ENCODE results near the gene BRINP1.
A peak's percentile ranks its signal among the peaks of the same experiment; 100 is the strongest.

BRINP1 gene

DNA sequence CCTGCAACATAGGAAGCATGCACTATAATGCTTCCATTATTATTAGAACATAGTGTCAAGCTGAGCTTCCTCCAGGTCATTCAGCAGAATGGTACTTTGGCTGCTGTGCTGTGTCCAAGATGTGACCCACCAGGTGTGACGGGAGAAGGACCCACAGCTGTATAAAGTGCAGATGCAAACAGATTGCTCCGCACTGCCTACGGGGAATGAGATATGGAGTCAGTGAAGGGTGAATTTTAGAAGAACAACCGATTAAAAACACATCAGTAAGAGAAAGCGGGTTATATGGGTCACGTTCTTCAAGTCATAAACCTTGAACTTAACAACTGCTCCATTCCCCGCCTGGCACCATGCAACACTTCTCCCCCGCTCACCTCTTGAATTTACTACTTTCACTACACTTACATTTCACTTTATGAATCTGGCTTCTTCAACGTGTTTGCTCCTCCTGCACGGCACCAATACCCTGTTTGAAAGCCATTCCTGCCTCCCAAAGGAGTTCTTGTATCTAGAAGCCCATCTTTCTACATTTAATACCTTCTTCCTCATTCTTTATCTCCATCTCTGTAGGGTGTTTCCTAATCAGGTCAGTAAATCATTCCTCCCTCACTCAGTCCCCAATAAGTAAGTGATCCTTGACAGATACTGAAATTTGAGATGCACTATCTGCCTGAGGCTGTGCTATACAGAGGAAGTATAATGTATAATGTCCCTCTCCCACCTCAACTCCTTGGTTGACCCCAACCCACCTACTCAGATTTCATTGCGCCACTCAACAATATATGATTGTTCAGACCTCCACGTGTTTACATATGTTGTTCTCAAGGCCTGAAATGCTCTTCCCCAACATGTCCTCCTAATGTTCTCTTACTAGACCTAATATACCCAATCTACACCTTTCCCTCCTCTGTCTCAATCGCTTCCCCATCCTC lies 25.9 kb downstream of the BRINP1 start:
- DNase-seq (ENCODE audit: low read depth, low spot score): no peak

DNA sequence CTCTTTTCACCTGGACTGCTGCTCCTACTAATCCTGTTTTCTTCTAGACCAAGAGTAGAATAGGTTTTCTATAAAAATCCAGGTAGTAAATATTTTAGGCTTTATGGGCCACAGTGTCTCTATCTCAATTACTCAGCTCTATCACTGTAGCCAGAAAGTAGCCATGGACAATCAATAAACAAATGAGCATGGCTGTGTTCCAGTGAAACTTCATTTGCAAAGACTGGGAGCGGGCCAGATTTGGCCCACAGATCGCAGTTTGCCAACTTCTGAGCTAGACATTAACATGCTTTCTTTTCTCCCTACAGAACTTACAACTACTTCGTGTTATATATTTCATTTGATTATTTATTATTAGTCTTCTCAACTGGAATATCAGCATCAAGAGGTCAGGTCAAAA lies 30.2 kb downstream of the BRINP1 start:
- DNase-seq (ENCODE audit: low read depth, low spot score): no peak

DNA sequence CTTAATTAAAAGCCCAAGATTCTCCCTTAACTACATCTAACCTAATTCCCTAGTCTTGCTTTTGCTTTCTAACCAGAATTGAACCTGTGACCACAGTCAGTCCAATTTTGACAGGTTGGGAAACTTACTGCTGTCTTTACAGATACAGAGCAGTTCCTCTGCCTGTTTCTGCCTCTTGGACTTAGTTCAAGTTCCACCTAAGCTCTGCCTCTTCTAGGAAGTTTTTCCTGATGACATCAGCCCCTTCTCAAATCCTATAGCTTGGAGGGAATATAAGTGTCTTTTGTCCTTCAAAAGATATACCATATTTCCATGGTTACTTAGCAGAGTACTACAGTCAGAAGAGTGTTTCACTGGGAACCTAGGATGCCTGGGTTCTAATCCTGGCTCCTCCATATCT lies 31.7 kb downstream of the BRINP1 start:
- DNase-seq (ENCODE audit: low read depth, low spot score): no peak

DNA sequence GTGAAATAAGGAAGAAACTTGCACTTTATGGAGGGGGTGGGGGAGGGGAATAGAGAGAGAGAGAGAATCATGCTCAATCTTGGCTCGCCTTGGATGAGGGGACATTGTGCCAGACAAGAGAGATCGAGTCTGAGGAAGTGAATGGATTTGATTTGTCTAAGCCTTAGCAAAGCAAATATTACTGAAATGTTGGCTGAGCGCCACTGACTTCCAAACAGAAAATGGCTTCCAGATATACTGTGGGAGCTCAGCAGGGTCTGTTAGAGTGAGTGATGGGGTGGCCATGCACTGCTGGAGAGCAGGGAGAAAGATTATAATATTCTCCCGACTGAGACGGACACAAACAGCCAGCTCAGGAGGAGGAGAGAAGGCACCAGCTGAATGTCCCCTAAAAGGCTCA lies 34.5 kb downstream of the BRINP1 start:
- DNase-seq (ENCODE audit: low read depth, low spot score): no peak

DNA sequence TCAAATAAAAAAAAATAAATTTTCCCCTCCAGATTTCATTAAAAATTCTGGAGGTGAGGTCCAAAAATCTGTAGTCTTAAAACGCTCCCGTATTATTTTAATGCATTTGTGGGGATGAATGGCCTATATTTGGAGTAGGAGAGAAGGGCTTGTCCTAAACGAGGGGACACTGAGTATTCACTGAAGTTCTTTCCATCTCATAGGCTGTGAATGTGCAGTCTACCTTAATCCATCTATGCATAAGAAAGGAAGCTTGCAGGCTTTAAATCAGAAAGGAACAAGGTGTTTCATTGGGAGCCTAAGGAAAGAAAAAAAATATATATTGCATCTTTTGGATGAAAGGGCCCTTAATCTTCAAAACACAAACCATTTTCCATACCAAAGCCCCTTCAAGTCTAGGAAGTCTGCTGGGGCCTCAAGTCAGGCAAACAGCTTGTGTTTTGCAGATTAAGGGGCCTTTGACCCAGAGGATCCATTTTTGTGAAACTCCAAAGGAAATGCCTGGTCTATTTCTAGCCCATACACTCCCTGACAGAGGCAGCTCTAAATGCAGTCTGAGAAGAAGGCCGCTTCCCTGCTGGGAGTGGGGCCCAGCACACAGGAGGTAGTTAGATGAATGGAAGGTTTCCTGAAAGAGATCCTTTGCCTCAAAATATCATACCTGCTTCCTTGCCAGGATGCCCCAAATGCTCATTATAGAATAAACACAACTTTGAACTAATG lies 35.6 kb downstream of the BRINP1 start:
- peak; percentile 22 for DNase-seq (ENCODE audit: low read depth, low spot score)

DNA sequence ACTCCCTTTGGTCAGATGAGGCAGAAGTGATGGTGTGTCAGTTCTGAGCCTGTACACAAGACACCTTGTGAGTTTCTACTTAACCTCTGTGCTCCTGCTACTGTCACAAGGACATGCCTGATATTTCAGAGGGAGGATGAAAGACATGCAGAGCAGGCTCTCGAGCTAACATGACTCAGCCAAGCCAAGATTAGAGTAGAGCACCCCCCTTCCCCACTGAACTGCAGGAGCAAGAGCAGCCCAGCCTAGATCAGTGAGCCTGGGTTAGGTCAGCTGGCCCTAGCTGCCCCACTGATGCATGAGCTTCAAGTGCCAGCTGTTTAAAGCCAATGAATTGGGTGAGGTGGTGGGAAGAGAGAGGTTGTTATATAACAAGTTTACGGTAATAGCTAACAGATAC lies 36.7 kb downstream of the BRINP1 start:
- peak; percentile 39 for DNase-seq (ENCODE audit: low read depth, low spot score)

DNA sequence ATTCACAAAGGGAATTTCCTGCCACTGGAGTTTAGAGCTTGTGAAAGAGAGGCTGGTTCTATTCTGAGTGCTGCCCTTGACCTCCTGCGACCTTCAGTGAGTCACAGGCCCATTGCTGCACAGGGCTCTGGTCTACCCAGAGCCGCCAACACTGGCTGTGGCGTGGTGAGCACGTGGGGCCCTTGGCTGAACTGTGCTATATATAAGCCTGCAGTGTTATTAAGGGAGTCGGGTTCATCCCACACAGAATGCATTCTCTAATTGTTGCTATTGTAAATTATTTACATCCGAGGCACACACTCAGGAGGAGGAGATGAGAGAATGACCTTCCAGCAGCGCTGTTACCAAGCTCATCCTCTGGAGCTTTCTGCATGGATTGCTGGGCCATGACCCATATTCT lies 47.1 kb downstream of the BRINP1 start:
- no peak for DNase-seq (ENCODE audit: low read depth, low spot score)

DNA sequence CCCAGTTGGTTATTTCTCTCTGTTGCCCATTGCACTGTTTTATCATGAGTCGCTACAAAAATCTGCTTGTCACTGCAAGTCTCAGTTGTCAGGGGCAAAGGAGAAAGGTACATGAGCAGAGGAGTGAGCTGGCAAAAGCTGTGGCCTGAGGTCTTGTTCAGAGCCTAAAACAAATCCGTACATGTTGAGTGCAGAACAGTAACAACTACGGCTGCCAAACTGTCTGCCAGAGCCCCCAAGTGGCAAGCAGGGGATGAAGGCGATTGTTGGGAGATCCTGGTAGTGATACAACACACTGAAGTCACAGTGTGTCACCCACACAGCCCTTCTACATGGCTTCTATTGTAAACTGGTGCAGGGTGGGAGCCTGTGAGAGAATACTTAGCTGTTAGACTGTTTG lies 50.9 kb downstream of the BRINP1 start:
- DNase-seq (ENCODE audit: low read depth, low spot score): peak; percentile 21

DNA sequence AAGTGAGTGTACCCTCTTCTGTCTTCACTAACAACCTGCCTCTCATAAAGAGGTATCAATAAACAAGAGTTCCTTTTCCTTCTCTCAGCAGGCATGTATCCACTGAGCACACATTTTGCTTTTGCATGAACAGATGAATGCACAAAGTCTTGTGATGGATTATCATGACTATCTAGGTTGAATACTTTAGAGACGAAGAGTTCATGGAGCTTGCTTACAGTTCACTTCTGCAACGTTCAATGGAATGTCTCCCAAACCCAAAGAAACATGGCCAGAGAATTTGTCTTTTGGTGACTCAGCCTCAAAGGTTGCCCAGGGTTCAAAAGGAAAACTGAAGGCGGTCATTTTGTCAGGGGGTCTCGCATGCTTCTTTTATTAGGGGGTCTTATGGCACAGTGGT lies 55.4 kb downstream of the BRINP1 start:
- no peak for DNase-seq (ENCODE audit: low read depth, low spot score)

DNA sequence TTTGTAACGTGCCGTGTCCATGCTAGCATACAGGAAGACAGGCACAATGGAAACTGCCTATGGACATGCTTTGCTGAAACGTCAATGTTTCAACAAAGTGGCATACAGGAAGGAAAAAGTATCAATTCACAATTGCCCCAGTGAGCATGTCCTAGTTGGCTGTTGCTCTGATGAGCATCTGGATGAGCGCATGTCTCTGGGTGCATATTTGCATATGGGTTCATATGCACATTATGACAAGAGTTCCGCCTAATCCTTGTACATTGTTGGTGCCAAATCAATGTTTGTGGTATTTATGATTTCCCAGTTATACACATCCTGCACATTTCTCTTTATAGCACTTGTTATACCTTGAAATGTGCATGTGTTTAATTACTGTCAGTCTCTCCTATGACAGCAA lies 58.5 kb downstream of the BRINP1 start:
- DNase-seq (ENCODE audit: low read depth, low spot score): no peak

DNA sequence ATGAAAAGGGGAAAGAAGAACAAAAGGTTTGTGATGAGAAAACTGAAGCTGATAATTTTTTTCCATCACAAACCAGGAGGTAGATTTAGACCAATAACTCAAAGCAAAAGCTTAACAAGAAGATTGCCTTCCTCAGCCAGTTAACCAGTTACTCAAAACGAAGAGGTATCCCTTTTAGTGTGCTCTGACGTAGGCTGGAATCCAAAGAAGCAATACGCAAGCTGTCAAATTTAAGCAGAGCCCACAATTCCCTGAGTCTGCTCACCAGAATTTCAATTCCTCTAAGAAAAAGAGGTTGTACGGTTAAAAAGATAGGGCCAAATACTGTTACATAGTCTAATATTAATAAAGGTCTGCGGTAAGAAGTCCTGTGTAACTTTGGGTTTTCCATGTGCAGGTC lies 61.8 kb downstream of the BRINP1 start:
- no peak for DNase-seq (ENCODE audit: low read depth, low spot score)

DNA sequence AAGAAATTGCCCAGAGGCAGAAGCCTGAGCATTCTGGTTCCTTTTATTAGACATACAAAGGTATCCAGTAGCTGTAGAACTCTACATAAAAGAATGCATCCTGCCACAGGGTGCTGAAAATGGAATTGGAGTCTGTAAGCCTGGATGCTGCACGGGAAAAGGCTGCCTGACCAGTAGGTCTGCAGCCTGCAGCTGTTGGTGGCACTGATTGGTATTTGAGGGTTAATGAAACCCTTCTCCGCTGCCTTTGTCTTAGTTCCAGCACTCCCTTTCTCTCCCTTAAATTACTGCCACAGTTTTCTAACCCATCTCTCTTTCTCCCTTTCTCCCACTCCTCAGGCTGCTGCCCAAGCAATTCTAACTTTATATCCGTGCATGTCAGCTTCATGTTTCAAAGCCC lies 64.7 kb downstream of the BRINP1 start:
- peak; percentile 27 for DNase-seq (ENCODE audit: low read depth, low spot score)

DNA sequence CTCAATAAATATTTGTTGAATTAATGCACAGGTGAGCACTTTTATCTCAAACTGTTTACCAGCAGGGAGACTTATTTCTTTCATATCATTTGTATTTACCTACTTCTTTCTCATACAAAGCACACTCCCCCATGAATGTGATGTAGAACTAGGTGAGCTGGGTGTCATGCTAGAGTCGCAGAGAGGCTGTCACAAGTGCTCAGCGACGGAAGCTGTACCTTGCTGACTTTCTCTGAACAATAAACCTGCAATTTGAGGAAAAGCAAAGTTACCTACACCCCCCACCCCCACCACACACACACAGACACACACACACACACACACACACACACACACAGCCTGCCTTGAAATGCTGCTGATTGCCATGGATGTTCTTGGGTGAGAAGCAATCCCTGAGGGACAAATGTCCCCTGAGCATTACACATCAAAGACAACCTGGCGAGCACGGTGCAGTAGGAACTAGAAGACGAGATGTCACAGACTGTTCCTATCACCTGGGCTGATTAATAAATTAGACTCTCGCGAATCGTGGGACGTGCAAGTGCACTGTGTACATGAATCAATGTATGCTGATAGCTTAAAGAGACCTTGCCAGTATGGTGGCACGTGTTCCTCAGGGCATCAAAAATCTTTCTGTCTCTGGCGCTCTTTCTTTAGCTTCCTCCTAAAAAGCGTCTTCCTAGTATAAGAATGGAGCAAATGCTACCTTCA lies 66.1 kb downstream of the BRINP1 start:
- no peak for DNase-seq (ENCODE audit: low read depth, low spot score)

DNA sequence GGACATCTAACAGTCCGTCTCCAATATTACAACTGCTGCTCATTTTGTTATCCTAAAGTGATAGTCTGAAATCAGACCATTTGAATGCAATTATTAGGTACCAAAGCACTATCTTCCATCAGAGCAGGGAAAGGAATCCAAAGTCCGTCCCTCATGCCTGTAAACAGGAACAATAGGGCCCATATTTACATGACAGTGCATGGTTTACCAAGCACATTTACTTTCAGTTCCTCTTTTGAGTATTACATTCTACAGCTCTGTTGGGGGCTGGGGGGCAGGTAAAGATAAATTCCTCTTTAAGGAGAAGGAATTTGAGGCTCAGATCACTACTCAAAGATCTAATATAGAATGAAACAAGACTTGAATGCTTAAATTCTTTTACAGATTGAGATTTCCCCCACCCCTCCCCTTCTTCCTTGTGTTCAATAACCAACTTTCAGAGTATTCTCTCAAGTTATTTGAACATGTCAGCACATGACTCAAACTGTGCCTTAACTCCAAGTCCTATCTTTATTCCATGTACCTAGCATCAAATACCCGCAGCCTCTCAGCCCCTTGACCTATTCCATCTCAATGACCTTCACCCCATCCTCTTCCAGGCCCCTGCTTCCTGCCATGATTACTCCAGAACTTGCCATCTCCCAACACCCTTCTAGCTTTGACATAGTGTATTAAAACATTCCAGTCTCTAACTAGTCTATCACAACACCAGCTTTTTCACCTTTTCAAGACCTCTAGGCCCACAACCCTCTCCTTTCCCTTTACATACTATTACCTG lies 71.0 kb downstream of the BRINP1 start:
- DNase-seq (ENCODE audit: low read depth, low spot score): peak; percentile 8

DNA sequence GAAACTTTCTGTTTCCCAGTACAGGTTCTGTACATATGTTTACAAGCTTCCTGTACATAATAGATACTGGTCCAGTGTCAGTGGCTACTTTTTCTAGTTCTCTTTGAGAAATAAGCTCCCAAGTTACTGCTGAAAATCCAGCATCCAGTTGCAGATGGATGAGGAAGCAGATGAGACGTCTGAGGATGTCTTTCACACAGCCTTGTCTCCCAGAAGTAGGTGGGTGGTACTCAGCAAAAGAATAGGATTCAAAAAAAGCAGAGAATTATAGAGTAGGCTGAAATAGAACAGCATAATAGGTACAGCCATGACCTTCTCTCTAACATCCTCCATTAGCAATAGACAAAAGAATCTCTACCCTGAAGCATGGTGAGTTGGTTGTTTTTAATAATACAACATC lies 77.7 kb downstream of the BRINP1 start:
- DNase-seq (ENCODE audit: low read depth, low spot score): no peak

DNA sequence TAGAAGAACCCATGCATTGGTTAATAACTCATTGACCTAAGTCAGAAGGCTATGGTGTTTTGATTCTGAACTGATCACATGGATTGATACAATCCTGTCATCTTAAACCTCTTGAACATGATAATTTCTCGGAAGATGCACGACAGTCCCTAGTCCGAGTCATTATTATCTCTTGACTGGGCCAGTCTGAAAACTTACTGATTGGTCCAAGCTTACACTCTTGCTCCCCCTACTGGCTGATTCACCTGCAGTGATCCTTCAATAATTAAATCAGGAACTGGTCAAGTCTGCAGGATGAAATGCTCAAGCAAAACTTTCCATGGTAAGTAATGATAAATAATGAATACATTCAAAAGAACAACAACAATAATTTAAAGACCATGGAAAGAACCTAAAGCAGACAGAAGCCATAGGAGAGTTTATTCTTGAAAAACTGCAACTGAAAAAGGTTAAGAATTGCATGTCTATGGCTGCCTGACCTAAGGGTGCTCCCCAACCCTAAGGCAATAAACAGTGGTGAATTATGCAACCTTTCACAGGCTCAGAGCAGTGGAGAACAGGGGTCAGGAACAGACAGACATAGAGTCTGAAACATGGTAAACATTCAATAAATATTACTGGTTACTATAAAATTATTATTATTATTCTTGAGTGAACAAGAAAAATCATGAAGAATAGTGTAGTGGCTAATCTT lies 79.3 kb downstream of the BRINP1 start:
- DNase-seq (ENCODE audit: low read depth, low spot score): peak; percentile 34

DNA sequence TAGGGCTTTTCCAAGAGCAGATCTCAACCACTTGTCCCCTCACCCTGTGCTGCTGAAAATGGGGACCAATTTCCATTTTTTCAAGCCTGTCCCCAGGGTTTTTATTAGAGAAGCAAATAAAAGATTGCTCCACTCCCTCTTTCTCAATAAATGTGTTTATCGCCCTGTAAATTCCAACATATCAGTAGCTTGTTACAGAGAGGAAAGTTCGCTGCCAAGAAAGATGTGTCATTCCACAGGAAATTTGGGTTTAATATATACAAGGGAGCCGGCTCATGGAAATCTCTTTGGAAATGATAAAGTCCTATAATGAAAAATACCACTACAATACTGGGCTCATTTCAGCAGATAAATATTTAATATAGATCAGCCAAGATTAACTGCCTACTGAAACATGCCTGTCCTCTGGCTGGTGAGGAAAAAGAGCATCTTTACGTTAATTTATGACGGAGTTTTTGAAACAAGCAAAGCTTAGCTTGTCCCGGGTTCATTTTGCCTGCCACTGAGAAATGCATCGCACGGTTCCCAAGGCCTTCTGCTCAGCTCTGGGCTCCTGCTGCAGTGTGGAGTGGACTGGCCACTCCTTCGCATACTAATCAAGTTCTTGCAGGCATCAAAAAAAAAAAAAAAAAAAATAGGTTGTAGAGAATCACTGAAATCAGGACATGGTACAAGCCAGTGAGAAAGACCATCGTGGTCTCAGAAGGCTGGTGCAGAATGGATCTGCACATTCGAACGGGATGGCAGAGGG lies 84.5 kb downstream of the BRINP1 start:
- DNase-seq (ENCODE audit: low read depth, low spot score): no peak

DNA sequence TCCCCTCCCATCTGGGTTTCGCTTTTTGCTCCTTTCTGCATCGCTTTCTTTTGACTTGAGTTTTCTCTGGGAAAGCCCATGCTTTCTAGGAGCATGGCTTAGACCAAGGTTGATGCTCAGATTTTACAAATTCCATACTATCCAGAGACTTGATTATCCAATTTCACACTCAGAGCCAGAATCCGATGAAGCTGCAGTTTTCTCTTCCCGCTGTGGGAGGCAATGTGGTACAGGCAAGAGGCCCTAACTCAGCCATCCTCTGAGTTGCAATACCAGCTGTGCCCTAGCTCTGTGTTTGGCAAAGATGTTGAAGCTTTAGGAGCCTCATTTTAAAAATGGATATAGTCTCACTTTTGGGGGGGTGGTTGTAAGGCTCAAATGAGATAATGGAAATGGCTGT lies 85.1 kb downstream of the BRINP1 start:
- DNase-seq (ENCODE audit: low read depth, low spot score): peak; percentile 46

DNA sequence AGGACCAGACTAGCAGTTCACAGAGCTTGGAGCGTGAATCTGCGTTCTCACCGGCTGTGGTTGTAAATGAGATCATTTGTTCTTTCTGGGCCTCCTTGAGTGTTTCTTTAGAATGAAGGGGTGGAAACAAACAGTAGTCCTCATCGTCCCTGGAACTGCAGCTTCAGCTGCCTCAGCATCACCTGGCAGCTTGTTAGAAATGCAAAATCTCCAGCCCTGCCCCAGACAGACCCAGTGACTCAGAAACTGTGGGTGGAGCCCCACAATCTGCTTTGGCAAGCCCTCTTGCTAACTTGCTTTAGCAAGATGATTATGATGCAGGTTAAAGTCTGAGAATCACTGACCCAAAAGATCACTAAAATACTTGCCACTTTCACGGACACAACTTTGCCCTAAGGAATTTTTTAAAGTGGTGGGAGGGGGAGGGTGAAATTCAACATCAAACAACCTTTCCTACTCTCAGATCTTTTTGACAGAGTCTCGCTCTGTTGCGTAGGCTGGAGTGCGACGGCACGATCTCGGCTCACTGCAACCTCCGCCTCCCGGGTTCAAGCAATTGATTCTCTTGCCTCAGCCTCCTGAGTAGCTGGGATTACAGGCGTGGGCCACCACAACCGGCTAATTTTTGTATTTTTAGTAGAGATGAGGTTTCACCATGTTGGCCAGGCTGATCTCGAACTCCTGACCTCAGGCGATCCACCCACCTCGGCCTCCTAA lies 86.0 kb downstream of the BRINP1 start:
- peak; percentile 54 for DNase-seq (ENCODE audit: low read depth, low spot score)

All from ELF-1 (cell line).